NCI-H1105 (cell line): Measurements from ENCODE around the gene BDH2.

ENCODE experiments used
- DNase-seq: peaks from one replicate; lab custom pipeline; 2025; lab: John Stamatoyannopoulos, UW

BDH2 gene

GRCh38 chr4:103085555-103086196 lies 14.0 kb downstream of the BDH2 start:
- DNase-seq = no peak

GRCh38 chr4:103079621-103080020 lies 20.0 kb downstream of the BDH2 start:
- no peak for DNase-seq

- DNase-seq = no peak
Observed at GRCh38 chr4:103076747-103077347, 22.8 kb downstream of the BDH2 start, which contains the start of gene SLC9B2. TSS of gene SLC9B2 (minus strand) at chr4:103076761. CDS start at chr4:103067550, 9,211 bp downstream.

GRCh38 chr4:103075894-103076746 lies 23.5 kb downstream of the BDH2 start:
- peak; percentile 20 for DNase-seq

GRCh38 chr4:103075435-103075893 lies 24.2 kb downstream of the BDH2 start:
- DNase-seq = no peak

- no peak for DNase-seq
Observed at GRCh38 chr4:103074744-103075434, 24.7 kb downstream of the BDH2 start.

- no peak for DNase-seq
Observed at GRCh38 chr4:103073792-103074438, 25.7 kb downstream of the BDH2 start.

- DNase-seq = no peak
Observed at GRCh38 chr4:103067841-103068547, 31.6 kb downstream of the BDH2 start.

GRCh38 chr4:103060453-103061148 lies 39.0 kb downstream of the BDH2 start:
- DNase-seq = no peak

GRCh38 chr4:103054030-103054429 lies 45.6 kb downstream of the BDH2 start:
- DNase-seq = no peak

GRCh38 chr4:103052779-103053178 lies 46.9 kb downstream of the BDH2 start:
- no peak for DNase-seq

GRCh38 chr4:103052145-103052544 lies 47.5 kb downstream of the BDH2 start:
- DNase-seq = no peak

GRCh38 chr4:103050736-103051436 lies 48.7 kb downstream of the BDH2 start:
- no peak for DNase-seq

- no peak for DNase-seq
Observed at GRCh38 chr4:103046416-103047290, 53.0 kb downstream of the BDH2 start.

GRCh38 chr4:103044183-103044582 lies 55.5 kb downstream of the BDH2 start:
- no peak for DNase-seq

GRCh38 chr4:103036169-103036568 lies 63.5 kb downstream of the BDH2 start:
- no peak for DNase-seq

GRCh38 chr4:103032574-103032973 lies 67.1 kb downstream of the BDH2 start:
- no peak for DNase-seq

GRCh38 chr4:103030791-103031190 lies 68.8 kb downstream of the BDH2 start:
- no peak for DNase-seq

- DNase-seq = no peak
Observed at GRCh38 chr4:103029300-103029699, 70.3 kb downstream of the BDH2 start.
